Measurements from ENCODE around the gene C12orf42. TPM values are rescaled to one million over a fixed set of nuclear protein-coding genes. Genes with fewer than 3 reads are reported as not detected.

Gene C12orf42
- total RNA-seq, 1 experiment from 2014 or later: not detected

GRCh38 chr12:103382736-103383346 is 112.9 kb downstream of the C12orf42 start:
- H3K4me3 ChIP-seq: no peak overlapping the region
- DNase-seq (ENCODE audit: low read depth in 1 of 2, low spot score in 2 of 2): no peak
- H3K4me1 ChIP-seq (replicated peaks): no peaks in the 10 kb centered on the region
- H3K9me3 ChIP-seq (replicated peaks): no peaks in the 10 kb centered on the region
- H3K27me3 ChIP-seq (replicated peaks): peaks cover 11% of the 10 kb centered on the region; the same call in 1 of the 2 replicates
- H3K36me3 ChIP-seq: no peaks in the 10 kb centered on the region
- H3K27ac ChIP-seq: no peak overlapping the region

GRCh38 chr12:103382119-103382518 is 113.6 kb downstream of the C12orf42 start:
- Histone ChIP-seq H3K4me1 (replicated peaks) (no peaks in the 10 kb centered on the region), H3K9me3 (replicated peaks) (no peaks in the 10 kb centered on the region), H3K36me3 (no peaks in the 10 kb centered on the region), H3K27ac (no peak overlapping the region), H3K27me3 (replicated peaks) (peaks cover 11% of the 10 kb centered on the region; the same call in 1 of the 2 replicates), H3K4me3 (no peak overlapping the region)
- no peak for DNase-seq (ENCODE audit: low read depth in 1 of 2, low spot score in 2 of 2)

- Histone ChIP-seq H3K27ac (no peak overlapping the region), H3K4me1 (replicated peaks) (no peaks in the 10 kb centered on the region)
Observed at GRCh38 chr12:103379670-103380069, 116.1 kb downstream of the C12orf42 start.

GRCh38 chr12:103373088-103373523 is 122.7 kb downstream of the C12orf42 start:
- Histone ChIP-seq H3K4me3 (no peak overlapping the region), H3K27ac (no peak overlapping the region), H3K27me3 (replicated peaks) (0 out of 2 replicates have a peak, but pooled peaks cover 2% of the 10 kb centered on the region), H3K36me3 (no peaks in the 10 kb centered on the region), H3K9me3 (replicated peaks) (no peaks in the 10 kb centered on the region), H3K4me1 (replicated peaks) (no peaks in the 10 kb centered on the region)
- DNase-seq (ENCODE audit: low read depth in 1 of 2, low spot score in 2 of 2): no peak

More at GRCh38 chr12:103379670-103380069, 116.1 kb downstream of the C12orf42 start:
- H3K4me3 ChIP-seq: no peak overlapping the region
- H3K27me3 ChIP-seq (replicated peaks): peaks cover 13% of the 10 kb centered on the region; the same call in 1 of the 2 replicates
- no peaks in the 10 kb centered on the region for H3K36me3 ChIP-seq
- no peaks in the 10 kb centered on the region for H3K9me3 ChIP-seq (replicated peaks)
- no peak for DNase-seq (ENCODE audit: low read depth in 1 of 2, low spot score in 2 of 2)

DNA sequence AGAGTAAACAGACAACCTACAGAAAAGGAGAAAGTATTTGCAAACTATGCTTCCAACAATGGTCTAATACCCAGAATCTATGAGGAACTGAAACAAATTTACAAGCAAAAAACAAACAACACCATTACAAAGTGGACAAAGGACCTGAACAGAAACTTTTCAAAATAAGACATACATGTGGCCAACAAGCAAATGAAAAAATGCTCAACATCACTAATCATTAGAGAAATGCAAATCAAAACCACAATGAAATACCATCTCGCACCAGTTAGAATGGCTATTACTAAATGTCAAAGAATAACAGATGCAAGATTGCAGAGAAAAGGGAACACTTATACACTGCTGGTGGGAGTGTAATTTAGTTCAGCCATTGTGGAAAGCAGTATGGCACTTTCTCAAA is 125.8 kb downstream of the C12orf42 start:
- Histone ChIP-seq H3K9me3 (replicated peaks) (no peaks in the 10 kb centered on the region), H3K4me1 (replicated peaks) (no peaks in the 10 kb centered on the region), H3K27me3 (replicated peaks) (no peaks in the 10 kb centered on the region), H3K4me3 (no peak overlapping the region), H3K36me3 (no peaks in the 10 kb centered on the region), H3K27ac (no peak overlapping the region)
- no peak for DNase-seq (ENCODE audit: low read depth in 1 of 2, low spot score in 2 of 2)

- Histone ChIP-seq H3K4me3 (no peak overlapping the region), H3K27me3 (replicated peaks) (no peaks in the 10 kb centered on the region), H3K9me3 (replicated peaks) (no peaks in the 10 kb centered on the region), H3K36me3 (no peaks in the 10 kb centered on the region), H3K4me1 (replicated peaks) (no peaks in the 10 kb centered on the region), H3K27ac (no peak overlapping the region)
- no peak for DNase-seq (ENCODE audit: low read depth in 1 of 2, low spot score in 2 of 2)
Observed at GRCh38 chr12:103368167-103368566, 127.6 kb downstream of the C12orf42 start.

DNA sequence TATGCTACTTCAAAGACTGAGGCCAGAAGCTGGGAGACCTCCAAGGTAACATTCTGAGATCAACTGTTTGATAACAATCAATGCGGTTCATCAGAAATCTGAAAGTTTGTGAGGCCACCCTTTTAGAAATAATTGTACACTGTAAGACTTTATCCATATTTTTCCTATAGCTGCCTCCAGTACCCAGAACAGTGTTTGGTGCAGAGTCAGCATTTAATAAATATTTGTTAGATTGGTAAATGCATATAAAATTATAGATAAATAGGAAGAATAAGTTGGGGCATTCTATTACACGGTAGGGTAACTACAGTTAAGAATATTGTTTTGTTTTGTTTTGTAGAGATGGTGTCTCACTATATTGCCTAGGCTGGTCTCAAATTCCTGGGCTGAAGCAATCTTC is 141.4 kb downstream of the C12orf42 start:
- H3K4me1 ChIP-seq (replicated peaks): no peaks in the 10 kb centered on the region
- H3K9me3 ChIP-seq (replicated peaks): no peaks in the 10 kb centered on the region
- no peak for DNase-seq (ENCODE audit: low read depth in 1 of 2, low spot score in 2 of 2)
- H3K27me3 ChIP-seq (replicated peaks): no peaks in the 10 kb centered on the region
- no peak overlapping the region for H3K27ac ChIP-seq
- H3K4me3 ChIP-seq: no peak overlapping the region
- no peaks in the 10 kb centered on the region for H3K36me3 ChIP-seq

DNA sequence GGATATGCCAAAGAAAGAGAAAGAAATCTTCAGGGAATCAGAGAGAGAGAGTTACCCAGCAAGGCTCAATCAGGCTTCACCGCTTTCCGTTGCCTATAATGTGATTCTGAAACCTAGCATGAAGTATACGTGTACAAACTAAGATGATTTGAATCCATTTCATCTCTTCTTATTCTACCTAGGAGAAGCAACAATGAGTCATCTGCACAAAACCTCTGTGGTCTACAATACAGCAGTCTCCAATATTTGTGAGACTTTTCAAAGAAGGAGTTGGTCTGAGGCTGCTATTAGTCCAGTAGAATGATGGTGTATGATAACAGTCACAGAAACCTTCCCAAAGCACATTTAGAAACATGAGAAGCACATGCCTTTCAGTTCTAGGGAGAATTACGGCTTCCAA is 141.9 kb downstream of the C12orf42 start:
- H3K4me3 ChIP-seq: no peak overlapping the region
- H3K36me3 ChIP-seq: no peaks in the 10 kb centered on the region
- no peaks in the 10 kb centered on the region for H3K9me3 ChIP-seq (replicated peaks)
- DNase-seq (ENCODE audit: low read depth in 1 of 2, low spot score in 2 of 2): no peak
- H3K4me1 ChIP-seq (replicated peaks): no peaks in the 10 kb centered on the region
- H3K27ac ChIP-seq: no peak overlapping the region
- no peaks in the 10 kb centered on the region for H3K27me3 ChIP-seq (replicated peaks)

DNA sequence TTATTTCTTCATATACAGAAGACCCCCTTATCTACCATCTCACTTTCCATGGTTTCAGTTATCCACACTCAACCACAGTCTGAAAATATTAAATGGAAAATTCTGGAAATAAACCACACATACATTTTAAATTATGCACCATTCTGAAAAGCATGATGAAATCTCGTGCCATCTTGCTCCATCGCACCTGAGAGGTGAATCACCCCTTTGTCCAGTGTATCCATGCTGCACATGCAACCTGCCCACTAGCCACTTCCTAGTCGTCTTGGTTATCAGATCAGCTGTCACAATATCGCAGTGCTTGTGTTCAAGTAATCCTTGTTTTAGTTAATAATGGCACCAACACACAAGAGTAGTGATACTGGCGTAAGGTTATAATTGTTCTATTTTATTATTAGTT is 145.7 kb downstream of the C12orf42 start:
- no peaks in the 10 kb centered on the region for H3K4me1 ChIP-seq (replicated peaks)
- H3K9me3 ChIP-seq (replicated peaks): no peaks in the 10 kb centered on the region
- no peak for DNase-seq (ENCODE audit: low read depth in 1 of 2, low spot score in 2 of 2)
- H3K4me3 ChIP-seq: no peak overlapping the region
- no peaks in the 10 kb centered on the region for H3K36me3 ChIP-seq
- no peaks in the 10 kb centered on the region for H3K27me3 ChIP-seq (replicated peaks)
- no peak overlapping the region for H3K27ac ChIP-seq

DNA sequence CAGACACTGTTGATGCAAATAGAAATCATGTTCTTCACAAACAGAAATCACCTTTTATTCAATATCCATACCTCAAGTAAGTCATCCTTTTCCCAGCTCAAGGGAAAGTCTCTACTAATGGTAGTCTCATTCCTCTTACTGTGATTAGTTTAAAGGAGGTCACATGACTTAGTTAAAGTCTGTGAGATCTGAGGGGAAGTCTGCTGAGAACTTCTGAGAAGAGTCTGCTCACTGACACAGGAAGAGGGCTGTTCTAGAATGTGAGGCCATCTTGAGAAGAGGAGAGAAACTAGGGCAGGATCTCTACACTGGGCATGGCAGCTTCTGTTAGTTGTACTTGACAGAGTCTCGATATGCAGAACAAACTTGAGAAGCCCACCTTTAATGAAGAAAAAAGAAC is 146.8 kb downstream of the C12orf42 start:
- Histone ChIP-seq H3K27me3 (replicated peaks) (no peaks in the 10 kb centered on the region), H3K27ac (no peak overlapping the region), H3K9me3 (replicated peaks) (no peaks in the 10 kb centered on the region), H3K36me3 (no peaks in the 10 kb centered on the region), H3K4me1 (replicated peaks) (no peaks in the 10 kb centered on the region), H3K4me3 (no peak overlapping the region)
- DNase-seq (ENCODE audit: low read depth in 1 of 2, low spot score in 2 of 2): no peak

- DNase-seq (ENCODE audit: low read depth in 1 of 2, low spot score in 2 of 2): no peak
- no peaks in the 10 kb centered on the region; the same call in none of the 2 replicates for H3K27me3 ChIP-seq (replicated peaks)
- no peaks in the 10 kb centered on the region for H3K9me3 ChIP-seq (replicated peaks)
- H3K4me3 ChIP-seq: no peak overlapping the region
- no peaks in the 10 kb centered on the region for H3K36me3 ChIP-seq
- no peak overlapping the region for H3K27ac ChIP-seq
- H3K4me1 ChIP-seq (replicated peaks): no peaks in the 10 kb centered on the region
Observed at GRCh38 chr12:103336940-103337339, 158.8 kb downstream of the C12orf42 start.

DNA sequence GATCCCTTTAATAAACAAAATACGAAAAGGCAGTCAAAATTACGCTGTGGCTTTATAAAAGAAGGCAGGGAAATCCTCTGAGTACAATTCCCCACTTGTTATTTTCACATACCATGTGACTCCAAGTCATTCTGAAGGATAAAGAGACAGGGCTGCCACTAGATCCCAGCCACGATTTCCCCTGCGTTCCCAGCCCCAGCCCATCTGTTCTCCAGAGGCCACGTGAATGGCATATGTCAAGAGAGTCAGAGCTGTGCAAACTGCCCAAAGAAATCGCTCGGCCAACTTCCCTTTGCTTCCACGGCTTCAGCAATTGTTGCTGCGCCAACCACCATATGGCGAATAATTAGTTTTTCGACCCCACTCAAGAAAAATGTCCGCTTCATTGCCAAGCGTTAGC is 161.3 kb downstream of the C12orf42 start:
- H3K4me1 ChIP-seq (replicated peaks): no peaks in the 10 kb centered on the region
- H3K9me3 ChIP-seq (replicated peaks): no peaks in the 10 kb centered on the region
- no peak for DNase-seq (ENCODE audit: low read depth in 1 of 2, low spot score in 2 of 2)
- no peak overlapping the region for H3K27ac ChIP-seq
- peaks cover 10% of the 10 kb centered on the region for H3K27me3 ChIP-seq (replicated peaks)
- H3K4me3 ChIP-seq: no peak overlapping the region
- H3K36me3 ChIP-seq: no peaks in the 10 kb centered on the region

GRCh38 chr12:103333676-103334075 is 162.1 kb downstream of the C12orf42 start:
- no peak for DNase-seq (ENCODE audit: low read depth in 1 of 2, low spot score in 2 of 2)
- H3K27ac ChIP-seq: no peak overlapping the region
- H3K4me3 ChIP-seq: no peak overlapping the region
- H3K27me3 ChIP-seq (replicated peaks): peaks cover 10% of the 10 kb centered on the region
- H3K9me3 ChIP-seq (replicated peaks): no peaks in the 10 kb centered on the region
- H3K4me1 ChIP-seq (replicated peaks): no peaks in the 10 kb centered on the region
- no peaks in the 10 kb centered on the region for H3K36me3 ChIP-seq

DNA sequence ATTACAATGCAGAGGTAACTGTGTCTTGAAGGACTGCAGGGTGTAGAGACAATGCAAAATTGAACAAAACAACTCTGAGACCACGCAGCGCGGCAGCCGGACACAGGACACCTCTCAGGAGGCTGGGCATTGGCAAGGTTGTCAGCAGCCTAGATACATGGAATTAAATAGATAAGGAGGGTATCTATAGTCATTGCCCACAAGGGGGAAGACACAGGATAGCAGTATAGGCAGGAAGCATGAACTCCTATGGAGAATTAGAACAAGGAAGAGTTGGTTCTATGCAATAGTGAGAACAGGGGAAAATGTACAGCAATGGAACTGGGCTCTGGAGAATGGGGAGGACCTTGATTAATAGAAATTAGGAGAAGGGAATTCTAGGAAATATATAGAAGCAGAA is 164.1 kb downstream of the C12orf42 start:
- Histone ChIP-seq H3K4me3 (no peak overlapping the region), H3K36me3 (no peaks in the 10 kb centered on the region), H3K9me3 (replicated peaks) (no peaks in the 10 kb centered on the region), H3K27me3 (replicated peaks) (peaks cover 10% of the 10 kb centered on the region), H3K27ac (no peak overlapping the region), H3K4me1 (replicated peaks) (no peaks in the 10 kb centered on the region)
- DNase-seq (ENCODE audit: low read depth in 1 of 2, low spot score in 2 of 2): no peak

- H3K9me3 ChIP-seq (replicated peaks): no peaks in the 10 kb centered on the region
- peaks cover 10% of the 10 kb centered on the region for H3K27me3 ChIP-seq (replicated peaks)
- H3K27ac ChIP-seq: no peak overlapping the region
- H3K4me3 ChIP-seq: no peak overlapping the region
- no peak for DNase-seq (ENCODE audit: low read depth in 1 of 2, low spot score in 2 of 2)
- no peaks in the 10 kb centered on the region for H3K36me3 ChIP-seq
- no peaks in the 10 kb centered on the region for H3K4me1 ChIP-seq (replicated peaks)
Observed at GRCh38 chr12:103330672-103331071, 165.1 kb downstream of the C12orf42 start.

Data from SJSA1 (cell line).